Brain microvascular endothelial cell (primary cell): ENCODE results near the gene LOC101059915.
"Not testable (repeated sequence)": the region's sequence is repeated elsewhere in the genome, so short reads cannot be mapped to it uniquely, and the experiment has no call there.

Source experiments
- DNase-seq: peaks from one replicate; pipeline ENCODE4 v3.0.0-alpha.2; 2020
- H3K27ac ChIP-seq: fragments of 250-450 bp; sonication (Bioruptor Pico); 2 replicates; pipeline ENCODE4 v1.5.1; 2020; ENCODE audit warnings: mild to moderate bottlenecking, moderate library complexity
- H3K27me3 ChIP-seq: fragments of 250-450 bp; sonication (Bioruptor Pico); replicated peaks from 2 replicates; pipeline ENCODE4 v1.5.1; 2020; ENCODE audit warnings: mild to moderate bottlenecking
- H3K36me3 ChIP-seq: fragments of 250-450 bp; sonication (Bioruptor Pico); replicated peaks from 2 replicates; pipeline ENCODE4 v1.5.1; 2020; ENCODE audit warnings: mild to moderate bottlenecking
- H3K4me3 ChIP-seq: 2 replicates; pipeline ENCODE4 v1.5.1; 2011; ENCODE audit warnings: low read depth, mild to moderate bottlenecking, control low read depth, low read length, moderate library complexity
- in situ Hi-C: cut with HindIII; loops from 2 replicates; pipeline ENCODE4 v1.10.0; 2017; ENCODE audit warnings: low sequenced_read_pairs, low pct_ligation_motif_present
- TF ChIP-seq, protein P1 (sequence below): IDR thresholded peaks from 2 replicates; pipeline ENCODE4 v1.5.1; 2011; ENCODE audit warnings: low read depth, mild to moderate bottlenecking, moderate library complexity, low read length, control low read depth, inconsistent platforms; ENCODE audit errors: missing control alignments

Gene LOC101059915

DNA sequence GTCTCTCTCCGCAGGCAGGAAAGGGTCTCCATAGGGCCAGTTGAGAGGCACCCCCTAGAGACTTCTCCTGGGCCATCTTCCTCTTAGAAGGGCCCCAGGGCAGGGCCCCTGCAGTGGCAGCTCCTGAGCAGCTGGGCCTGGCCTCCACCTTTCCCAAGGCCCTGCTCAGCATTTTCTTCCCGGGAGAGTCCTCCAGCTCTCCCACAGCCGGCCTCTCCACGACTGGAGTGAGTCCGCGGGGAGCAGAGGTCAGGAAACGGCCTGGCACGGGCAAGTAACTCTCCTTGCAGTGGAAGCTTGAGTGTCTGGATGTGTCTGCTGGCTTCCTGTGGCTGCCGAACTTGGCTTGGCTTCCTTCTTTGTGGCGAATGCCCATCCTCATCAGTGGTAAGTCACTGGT is 1.6 kb upstream of the LOC101059915 start:
- H3K36me3 ChIP-seq, result no peaks in the 10 kb centered on the region
- H3K27ac ChIP-seq, result no peak overlapping the region
- DNase-seq, result no peak
- TF ChIP-seq, protein P1, sequence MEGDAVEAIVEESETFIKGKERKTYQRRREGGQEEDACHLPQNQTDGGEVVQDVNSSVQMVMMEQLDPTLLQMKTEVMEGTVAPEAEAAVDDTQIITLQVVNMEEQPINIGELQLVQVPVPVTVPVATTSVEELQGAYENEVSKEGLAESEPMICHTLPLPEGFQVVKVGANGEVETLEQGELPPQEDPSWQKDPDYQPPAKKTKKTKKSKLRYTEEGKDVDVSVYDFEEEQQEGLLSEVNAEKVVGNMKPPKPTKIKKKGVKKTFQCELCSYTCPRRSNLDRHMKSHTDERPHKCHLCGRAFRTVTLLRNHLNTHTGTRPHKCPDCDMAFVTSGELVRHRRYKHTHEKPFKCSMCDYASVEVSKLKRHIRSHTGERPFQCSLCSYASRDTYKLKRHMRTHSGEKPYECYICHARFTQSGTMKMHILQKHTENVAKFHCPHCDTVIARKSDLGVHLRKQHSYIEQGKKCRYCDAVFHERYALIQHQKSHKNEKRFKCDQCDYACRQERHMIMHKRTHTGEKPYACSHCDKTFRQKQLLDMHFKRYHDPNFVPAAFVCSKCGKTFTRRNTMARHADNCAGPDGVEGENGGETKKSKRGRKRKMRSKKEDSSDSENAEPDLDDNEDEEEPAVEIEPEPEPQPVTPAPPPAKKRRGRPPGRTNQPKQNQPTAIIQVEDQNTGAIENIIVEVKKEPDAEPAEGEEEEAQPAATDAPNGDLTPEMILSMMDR, result no peak
- in situ Hi-C loops, result no loop called here
- no peak overlapping the region for H3K4me3 ChIP-seq
- H3K27me3 ChIP-seq, result no peaks in the 10 kb centered on the region

DNA sequence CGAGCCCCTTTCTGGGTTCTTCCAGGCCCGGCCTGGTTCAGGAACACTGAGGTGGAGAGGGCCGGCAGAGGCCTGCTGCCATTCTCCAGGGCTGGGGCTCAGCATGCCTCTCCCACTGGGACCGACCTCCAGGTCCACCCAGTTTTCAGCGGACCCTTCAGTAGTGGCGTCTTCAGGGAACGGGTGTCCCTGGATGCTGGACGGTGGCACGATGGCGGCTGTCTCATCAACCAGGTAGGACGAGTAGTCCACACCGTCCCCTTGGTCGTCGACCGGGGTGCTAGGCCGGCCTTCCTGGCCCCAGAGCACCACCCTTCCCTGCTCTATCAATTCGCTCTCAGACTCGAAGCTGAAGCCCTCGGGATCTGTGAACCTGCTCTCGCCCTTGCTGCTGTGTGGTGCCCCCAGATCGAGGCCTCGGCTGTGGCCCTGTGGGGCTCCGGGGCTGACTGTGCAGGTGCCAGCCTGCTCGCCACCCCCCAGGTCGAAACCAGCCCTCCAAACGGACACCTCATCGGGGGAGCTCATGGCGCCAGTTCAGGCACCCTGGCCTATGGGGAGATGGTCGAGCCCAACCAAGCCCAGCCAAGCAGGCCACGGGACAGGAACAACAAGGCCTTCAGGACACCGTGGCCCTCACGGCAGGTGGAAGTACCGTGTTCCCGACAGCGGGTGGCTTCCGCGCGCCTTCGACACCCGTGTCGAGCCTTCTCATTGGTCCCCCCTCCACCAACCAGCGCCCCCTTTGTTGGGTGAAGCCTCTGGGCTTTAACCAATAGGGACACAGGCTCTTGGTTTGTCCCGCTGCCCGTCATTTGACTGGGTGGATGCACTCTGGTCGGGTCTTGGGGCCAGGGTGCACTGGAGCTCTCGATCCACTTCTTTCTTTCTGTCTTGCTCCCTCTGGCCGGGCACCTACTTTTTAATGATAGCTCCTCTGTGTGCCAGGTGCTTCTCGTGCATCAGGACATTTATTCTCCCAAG is 814 bp upstream of the LOC101059915 start:
- no peak overlapping the region for H3K4me3 ChIP-seq
- H3K27me3 ChIP-seq, result no peaks in the 10 kb centered on the region
- H3K27ac ChIP-seq, result no peak overlapping the region
- no peak for DNase-seq
- H3K36me3 ChIP-seq, result no peaks in the 10 kb centered on the region
- TF ChIP-seq, protein P1, result no peak
- in situ Hi-C loops, result no loop called here

DNA sequence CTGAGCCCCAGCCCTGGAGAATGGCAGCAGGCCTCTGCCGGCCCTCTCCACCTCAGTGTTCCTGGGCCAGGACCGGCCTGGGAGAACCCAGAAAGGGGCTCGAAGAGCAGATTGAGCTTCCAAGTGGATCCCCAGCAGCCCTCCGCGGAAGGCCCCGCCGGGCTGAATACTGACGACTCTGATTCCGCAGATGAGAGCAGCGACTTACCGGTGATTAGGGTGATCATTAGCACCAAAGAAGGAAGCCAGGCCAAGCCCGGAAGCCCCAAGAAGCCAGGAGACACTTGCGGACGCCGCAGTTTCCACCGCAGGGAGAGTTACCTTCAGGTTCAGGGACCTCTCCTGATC is 876 bp downstream of the LOC101059915 start:
- no peak for DNase-seq
- H3K4me3 ChIP-seq, result no peak overlapping the region
- TF ChIP-seq, protein P1, result no peak
- in situ Hi-C loops, result no loop called here
- H3K27me3 ChIP-seq, result no peaks in the 10 kb centered on the region
- no peak overlapping the region for H3K27ac ChIP-seq
- no peaks in the 10 kb centered on the region for H3K36me3 ChIP-seq

DNA sequence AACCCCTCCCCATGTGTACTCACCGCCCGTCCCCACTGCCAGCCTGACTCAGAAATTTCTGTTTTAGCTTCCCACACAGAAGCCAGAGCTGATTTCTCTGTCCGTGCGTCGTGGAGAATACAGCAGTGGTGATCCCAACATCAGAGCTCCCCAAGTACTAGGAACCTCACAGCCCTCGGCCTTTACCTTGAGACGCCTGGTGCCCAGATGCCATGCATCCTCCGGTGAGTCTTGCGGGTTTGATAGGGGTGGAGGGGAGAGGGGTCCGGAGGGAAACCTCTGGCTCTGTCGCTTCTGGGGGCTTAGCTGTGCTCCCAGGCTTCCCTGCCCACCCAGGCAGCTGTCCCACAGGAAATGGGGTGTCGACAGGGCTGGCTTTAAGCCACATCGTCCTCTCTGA is 2.1 kb downstream of the LOC101059915 start:
- no peaks in the 10 kb centered on the region for H3K27me3 ChIP-seq
- no peak overlapping the region for H3K27ac ChIP-seq
- no peaks in the 10 kb centered on the region for H3K36me3 ChIP-seq
- DNase-seq, result no peak
- no peak overlapping the region for H3K4me3 ChIP-seq
- in situ Hi-C loops, result no loop called here
- TF ChIP-seq, protein P1, result no peak

DNA sequence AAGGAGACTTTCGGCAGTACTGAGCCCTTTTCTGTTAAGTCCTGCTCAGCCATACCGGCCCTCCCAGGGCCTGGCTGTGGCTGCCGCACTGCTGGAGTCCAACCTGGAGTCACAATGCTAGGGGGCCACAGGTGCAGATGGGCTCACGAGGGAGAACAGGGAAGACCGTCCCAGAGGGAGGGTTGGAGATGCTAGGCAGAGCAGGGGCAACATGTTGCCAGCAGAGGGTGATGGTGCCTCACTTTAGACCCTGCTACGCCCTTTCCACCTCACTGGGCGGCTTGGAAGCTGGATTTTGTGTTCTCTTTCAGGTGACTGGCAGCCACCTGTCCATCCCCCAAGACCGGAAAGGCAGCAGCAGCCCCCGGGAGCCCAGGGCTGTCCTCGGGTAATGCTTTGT is 2.6 kb downstream of the LOC101059915 start:
- H3K27me3 ChIP-seq, DNase-seq, in situ Hi-C loops, H3K36me3 ChIP-seq, H3K27ac ChIP-seq, H3K4me3 ChIP-seq: not testable (repeated sequence)
- TF ChIP-seq, protein P1, result peak; percentile 56
